DMS 273 treated with DMSO at 0.1 percent for 48 hours (cell line): ENCODE data around the gene C6orf62.
"Not testable (repeated sequence)": the region's sequence is repeated elsewhere in the genome, so short reads cannot be mapped to it uniquely, and the experiment has no call there.

Source experiments
- DNase-seq: peaks from one replicate; lab custom pipeline; 2025; lab: John Stamatoyannopoulos, UW

Gene C6orf62

DNA sequence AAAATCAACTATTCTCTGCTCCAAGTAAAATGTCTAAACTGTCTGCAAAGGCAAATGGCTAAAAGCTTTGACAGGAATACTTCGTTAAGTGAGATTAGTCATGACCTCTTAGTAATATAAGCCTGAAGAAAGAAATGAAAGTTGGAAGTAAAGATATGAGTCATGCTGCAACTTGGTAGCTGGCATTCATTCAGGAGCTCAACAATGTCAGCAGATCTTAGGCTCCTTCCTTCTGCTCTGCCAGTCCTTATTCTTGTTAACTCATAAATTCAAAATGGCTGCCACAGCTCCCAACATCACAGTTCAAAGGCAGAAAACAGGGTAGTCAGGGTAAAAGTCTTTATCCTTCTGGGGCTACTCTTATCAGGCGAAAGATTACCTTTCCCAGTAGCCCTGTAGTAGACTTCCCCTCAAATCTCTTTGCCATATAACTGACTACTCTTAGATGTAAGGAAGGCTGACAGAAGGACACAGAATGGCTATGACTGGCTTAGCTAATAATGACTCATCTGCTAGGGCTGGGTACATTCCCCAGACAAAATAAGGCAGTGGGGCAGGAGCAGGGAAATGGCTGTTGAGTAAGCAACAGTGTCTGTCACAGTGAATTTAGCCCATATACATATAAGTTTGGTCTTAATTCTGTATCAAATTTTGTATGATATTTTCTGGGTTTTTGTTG, 24.4 kb upstream of the C6orf62 start:
- peak; percentile 36 for DNase-seq

DNA sequence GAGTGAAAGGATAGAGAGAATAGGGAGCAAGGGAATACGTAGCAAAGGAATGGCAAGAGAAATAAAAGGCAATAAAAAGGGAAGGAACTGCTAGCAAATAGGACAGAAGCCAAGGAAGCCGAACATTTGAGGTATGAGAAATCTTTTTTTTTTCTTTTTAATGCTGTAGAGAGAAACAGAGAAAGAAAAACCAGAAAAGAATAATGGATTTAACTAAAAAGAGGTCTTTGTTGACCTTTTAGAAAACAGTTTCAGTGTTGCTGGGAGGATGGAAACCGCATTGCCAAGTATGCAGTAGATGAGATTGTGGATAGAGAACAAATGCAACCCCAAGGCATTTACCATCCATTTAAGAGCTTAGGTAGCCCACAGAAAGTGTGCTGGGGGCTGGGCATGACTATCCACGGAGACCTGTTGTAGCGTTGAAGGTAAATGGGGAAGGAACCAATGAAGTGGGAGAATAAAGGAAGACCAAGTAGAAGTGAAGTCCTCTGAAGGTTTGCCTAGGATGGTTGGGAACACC, 23.3 kb upstream of the C6orf62 start:
- no peak for DNase-seq

DNA sequence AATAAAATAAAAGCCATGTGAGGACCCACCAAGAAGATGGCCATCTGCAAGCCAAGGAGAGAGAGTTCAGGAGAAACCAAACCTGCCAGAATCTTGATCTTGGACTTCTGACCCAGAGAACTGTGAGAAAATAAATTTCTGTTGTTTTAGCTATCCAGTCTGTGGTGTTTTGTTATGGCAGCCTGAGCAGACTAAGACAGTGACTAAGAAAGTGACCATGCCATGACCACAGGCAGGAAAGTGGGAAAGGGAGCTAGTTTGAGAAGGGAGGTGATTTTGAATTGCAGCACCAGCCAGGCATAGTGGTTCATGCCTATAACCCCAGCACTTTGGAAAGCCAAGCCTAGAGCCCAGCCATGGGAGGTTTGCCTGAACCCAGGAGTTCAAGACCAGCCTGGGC, 21.9 kb upstream of the C6orf62 start:
- no peak for DNase-seq

DNA sequence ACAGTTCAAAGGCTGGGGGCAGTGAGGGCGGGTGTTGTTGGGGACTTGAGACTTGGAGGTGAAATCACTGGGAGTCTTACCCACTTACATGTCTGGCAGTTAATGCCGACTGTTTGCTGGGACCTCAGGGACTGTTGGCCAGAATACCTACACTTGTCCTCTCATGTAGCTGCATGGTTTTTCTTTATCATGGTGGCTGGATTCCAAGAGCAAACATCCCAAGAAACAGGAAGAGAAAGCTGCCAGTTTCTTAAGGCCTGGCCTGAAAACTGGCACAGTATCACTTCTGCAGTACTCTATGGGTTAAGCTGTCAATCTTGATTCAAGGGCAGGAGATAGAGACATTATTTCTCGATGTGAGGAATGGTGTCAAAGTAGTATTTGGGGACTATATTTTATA, 19.8 kb upstream of the C6orf62 start:
- no peak for DNase-seq

DNA sequence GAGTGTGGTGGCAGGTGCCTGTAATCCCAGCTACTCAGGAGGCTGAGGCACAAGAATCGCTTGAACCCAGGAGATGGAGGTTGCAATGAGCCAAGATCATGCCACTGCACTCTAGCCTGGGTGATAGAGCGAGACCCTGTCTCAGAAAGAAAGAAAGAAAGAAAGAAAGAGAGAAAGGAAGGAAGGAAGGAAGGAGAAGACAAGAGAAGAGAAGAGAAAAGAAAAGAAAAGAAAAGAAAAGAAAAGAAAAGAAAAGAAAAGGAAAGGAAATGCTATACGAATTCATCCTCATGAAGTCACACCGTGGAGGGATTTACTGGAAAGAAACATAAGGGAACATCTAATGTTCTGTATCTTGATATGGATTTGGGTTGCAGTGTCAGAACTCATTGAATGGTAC, 15.8 kb upstream of the C6orf62 start:
- DNase-seq, result not testable (repeated sequence)

DNA sequence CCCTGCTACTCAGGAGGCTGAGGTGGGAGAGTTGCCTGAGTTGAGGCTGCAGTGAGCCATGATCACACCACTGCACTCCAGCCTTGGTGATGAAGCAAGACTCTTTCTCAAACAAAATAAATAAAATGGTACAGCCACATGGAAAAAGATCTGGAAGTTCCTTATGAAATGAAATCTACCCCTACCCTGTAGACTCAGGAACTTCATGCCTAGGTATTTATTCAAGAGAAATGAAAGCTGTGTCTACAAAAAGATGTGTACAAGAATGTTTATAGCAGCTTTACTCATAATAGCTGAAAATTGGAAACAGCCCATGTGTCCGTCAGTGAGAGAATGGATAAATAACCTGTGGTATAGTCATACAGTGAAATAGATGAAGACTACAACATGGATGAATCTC, 15.2 kb upstream of the C6orf62 start:
- DNase-seq, result no peak

DNA sequence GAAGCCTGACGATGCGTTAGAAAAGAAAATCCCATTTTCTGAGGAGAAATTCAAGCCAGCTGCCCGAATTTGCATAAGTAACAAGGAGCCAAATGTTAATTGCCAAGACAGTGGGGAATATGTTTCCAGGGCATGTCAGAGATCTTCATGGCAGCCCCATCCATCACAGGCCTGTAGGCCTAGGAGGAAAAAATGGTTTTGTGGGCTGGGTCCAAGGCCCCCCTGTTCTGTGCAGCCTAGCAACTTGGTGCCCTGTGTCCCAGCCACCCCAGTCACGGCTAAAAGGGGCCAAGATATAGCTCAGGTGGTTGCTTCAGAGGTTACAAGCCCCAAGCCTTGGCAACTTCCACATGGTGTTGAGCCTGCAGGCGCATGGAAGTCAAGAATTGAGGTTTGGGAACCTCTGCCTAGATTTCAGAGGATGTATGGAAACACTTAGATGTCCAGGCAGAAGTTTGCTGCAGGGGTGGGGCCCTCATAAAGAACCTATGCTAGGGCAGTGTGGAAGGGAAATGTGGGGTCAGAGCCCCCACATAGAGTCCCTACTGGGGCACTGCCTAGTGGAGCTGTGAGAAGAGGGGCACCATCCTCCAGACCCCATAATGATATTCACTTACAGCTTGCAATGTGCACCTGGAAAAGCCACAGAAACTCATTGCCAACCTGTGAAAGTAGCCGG, 12.6 kb upstream of the C6orf62 start:
- DNase-seq, result not testable (repeated sequence)

DNA sequence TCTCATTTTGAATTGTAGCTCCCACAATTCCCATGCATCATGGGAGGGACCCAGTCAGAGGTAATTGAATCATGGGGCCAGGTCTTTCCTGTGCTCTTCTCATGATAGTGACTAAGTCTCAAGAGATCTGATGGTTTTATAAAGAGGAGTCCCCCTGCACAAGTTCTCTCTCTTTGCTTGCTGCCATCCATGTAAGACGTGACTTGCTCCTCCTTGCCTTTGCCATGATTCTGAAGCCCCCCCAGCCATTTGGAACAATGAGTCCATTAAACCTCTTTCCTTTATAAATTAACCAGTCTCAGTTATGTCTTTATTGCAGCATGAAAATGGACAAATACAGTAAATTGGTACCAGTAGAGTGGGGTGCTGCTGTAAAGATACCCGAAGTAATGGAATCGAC, 11.7 kb upstream of the C6orf62 start:
- not testable (repeated sequence) for DNase-seq

DNA sequence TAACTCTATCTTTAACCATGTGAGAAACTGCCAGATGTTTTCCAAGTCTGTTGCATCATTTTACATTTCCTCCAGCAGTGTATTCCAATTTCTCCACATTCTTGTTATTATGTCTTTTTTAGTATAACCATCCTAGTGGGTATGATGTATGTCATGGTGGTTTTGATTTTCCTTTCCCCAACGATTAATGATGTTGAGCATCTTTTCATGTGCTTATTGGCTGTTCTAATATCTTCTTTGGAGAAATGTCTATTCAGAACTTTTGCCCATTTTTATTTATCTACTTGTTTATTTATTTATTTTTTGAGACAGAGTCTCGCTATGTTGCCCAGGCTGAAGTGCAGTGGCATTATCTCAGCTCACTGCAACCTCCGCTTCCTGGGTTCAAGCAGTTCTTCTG, 4.3 kb upstream of the C6orf62 start:
- DNase-seq, result no peak

DNA sequence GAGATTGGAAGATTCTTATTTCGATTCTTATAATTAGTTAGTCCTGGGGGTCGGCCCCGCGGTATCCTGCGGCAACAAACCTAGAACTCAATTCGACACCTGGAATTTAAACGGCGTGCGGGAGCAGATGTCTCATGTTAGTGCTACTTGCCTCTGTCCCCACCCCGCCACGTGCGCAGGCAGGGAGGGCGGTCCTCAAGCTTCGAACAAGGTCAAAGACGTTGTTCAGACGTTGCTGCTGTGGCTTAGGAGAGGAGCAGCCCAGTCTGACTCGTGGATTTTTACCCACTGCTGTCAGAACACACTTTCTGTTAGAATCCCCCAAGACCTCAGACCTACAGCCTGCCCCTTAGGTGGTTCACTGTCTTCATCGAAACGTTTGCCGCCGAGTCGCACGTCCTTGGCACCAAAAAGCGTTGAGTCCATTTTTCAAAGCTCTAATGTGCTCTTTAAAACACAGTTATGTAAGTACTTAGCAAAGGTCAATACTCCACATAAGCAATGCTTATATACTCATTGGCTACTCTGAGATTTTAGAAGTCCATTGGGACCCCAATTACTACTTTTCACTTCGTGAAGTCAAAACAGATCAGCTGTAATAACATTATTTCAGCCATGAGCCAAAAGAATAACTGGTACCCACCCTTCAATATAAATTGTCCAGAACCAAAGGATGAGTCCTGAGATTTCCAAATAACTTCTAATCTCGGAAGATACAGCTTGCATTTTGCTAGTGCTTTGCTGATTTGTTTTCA, 2.7 kb upstream of the C6orf62 start:
- DNase-seq, result no peak

DNA sequence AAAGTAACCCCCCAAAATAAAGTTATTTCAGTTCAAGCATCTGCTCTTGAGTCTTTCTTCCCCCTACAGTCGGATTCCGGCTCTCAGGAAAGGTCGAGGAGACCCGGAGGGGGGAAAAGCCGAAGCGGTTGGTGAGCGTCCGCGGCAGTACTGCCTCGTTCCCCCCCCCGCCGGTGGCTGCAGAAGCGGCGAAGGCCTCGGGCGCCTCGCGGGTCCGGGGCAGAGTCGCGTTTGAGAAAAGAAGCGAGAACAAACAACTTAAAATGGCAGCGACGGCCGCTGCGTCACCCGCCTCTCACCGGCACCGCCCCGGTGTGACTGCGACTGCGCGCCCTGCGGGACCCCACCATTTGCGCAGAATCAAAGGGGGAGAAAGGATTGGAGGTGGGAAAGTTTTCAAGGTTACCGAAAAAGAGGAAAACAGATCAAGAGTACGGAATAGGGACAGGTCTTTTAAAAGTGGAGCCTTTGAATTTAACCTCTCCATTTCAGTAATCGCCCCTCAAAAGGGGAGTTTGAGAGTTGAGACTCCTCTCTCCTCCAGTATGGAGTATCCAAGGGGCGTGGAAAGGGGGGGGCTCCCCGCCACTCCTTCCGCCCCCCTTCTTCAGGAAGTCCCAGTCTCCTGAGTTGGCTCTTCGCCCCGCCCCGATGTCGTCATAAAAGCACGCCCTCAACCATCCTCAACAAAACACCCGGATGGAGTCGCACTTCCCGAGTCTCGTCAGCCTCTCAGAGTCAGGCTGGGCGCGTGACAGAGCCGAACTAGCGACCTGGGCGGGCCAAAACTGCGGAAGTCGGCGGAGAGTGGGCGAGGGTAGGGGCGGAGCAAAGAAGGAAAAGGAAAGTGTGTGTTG, 1.9 kb upstream of the C6orf62 start:
- DNase-seq, result peak; percentile 99

DNA sequence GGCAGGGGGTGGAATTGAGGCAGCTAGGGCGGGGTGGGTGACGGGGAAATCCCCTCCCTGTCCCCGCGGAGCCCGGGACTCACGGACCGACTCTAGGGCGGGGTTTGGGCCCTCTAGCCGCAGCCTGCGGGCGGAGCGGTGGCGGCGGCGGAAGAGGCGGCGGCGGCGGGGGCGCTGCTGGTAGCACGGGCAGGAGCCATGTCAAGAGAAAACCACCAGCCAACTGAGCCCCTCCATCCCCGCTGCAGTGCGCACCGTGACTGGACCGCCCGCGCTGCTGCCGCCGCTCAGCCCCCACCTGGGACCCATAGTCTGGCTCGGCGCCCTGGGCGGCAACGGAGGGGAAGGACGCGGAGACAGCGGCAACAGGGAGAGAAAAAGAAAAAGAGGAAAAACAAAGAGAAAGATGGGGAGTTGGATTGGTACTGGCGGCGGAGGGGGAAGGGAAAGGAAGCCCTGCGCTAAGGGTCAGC, 1.2 kb upstream of the C6orf62 start:
- DNase-seq, result no peak

DNA sequence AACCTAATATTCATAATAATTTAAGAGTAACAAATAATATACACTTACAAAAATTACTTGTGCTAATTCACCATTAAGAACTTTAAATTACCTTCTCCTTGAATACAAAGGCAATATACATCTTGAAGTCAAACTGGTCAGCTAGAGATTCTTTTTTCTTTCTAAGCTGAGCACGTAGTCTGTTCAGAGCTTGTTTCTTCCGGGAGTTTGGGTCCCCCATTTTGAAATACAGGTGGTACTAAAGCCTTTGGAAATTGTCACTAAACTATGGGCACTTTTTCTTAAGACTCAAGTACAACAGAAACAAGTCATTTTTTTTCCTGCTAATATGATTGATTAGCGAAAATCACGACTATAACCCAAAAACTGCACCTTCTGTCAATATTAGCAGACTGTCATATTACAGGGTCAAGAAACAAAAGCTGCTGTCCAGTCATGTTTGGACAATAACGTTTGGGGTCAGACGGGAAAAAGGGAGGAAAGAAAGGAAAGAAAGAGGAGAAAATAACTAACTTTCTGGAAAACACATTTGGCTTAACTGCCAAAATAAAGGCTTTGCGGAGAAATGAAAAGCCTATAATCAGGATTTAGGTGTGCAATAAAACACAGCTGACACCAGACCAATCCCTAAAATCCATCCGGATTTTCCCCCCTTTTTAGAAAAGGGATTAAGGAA, 367 bp downstream of the C6orf62 start:
- no peak for DNase-seq

DNA sequence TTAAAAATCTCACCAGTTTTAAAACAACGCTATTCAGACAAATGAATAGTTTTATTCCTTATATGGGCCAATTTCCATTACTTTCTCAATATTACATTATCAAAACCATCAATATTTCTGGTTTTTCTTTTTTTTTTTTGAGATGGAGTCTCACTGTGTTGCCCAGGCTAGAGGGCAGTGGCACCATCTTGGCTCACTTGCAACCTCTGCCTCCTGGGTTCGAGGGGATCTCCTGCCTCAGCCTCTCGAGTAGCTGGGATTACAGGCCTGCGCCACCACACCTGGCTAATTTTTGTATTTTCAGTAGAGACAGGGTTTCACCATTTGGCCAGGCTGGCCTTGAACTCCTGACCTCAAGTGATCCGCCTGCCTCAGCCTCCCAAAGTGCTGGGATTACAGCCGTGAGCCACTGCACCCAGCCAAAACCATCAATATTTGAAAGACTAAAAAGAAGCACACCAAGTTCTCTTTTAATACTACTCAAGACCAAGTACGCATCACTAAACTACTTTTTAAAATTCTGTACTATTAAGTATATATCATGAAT, 2.3 kb downstream of the C6orf62 start:
- not testable (repeated sequence) for DNase-seq

DNA sequence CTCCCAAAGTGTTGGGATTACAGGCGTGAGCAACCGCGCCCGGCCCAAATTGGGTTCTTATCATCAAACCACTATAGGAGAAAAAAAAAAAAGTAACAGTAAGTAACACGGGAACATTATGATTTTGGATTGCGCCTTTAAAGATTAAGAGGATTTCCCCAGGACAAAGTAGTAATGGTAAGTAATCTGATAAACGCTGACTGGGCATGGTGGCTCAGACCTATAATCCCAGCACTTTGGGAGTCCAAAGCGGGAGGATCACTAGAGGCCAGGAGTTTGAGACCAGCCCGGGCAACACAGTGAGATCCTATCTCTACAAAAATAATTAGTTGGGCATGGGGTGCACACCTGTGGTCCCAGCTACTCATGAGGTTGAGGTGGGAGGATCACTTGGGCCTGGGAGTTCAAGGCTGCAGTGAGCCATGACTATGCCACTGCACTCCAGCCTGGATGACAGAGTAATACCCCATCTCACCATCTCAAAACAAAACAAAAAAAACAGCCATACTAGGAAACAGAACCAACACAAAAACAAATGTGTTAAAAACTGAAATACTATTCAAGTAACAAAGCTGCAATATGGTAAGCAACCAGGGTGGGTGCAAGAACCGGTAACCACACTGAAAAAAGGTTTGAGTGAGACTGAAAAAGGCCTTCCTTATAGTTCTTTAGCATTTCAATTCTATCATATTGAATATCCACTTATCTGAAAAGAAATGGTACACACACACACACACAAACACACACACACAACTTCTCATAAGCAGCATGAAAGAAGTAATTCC, 8.2 kb downstream of the C6orf62 start:
- DNase-seq, result no peak

DNA sequence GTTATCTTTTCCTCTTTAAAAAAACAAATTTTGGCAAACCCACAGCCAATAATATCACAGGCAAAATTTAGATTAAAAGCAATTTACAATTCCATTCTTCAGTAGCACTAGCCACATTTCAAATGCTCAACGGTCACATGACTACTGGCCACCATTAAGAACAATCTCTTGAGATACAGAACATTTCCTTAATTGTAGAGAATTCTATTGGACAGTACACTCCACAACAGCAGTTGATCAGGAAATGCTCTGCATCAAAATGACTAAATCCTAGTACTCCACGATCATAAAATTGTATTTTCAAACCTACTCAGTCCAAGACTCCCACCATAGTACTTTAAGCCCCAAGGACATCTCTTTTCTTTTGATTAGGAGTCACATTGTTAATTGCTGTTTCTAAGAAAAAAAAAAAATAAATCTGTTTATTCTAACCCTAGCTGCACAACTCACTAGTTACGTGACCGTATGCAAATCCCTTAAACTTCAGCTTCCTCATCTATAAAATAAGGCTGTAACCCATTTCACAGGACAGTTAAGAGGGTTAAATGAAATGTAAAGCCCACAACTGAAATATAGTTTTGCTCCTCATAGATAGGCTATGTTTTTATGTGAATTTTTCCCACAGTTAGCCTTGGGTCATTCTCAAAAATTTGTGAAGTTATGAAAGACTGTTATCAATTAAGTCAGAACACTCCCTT, 9.8 kb downstream of the C6orf62 start:
- no peak for DNase-seq

DNA sequence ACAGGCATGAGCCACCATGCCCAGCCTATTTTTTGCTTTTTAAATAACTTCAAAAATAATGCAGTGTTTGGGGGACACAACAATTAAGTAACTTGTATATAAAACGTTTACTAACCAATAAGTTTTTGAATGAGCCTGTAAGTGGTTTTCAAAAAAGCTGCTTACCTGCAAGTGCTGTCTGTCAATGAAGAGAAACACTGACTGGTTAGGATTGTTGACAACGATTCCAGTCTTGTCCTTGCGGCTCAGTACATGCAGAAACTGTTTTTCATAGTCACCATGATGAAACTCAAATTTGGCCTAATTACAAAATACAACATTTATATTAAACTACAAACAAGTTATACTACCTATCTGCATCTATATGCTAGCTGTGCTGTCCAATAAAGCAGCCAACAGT, 10.3 kb downstream of the C6orf62 start:
- no peak for DNase-seq

DNA sequence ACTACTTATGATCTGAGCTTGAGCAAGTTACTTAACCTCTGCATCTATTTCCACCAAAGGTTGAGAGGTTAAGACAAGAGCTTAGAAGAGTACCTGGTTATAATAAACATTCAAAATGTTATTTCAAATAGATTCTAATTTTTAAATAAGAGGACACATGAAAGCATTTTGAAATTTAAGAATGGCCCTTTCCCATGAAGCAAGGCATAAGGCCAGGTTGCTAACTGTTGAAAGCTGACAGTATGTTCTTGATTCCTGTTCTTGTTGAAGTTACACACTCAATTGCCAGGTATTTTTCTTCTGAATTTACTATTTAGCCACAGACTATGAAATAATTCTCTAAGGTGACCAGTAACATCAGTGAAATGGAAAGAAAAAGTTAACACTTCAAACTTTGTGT, 14.5 kb downstream of the C6orf62 start:
- DNase-seq, result no peak

DNA sequence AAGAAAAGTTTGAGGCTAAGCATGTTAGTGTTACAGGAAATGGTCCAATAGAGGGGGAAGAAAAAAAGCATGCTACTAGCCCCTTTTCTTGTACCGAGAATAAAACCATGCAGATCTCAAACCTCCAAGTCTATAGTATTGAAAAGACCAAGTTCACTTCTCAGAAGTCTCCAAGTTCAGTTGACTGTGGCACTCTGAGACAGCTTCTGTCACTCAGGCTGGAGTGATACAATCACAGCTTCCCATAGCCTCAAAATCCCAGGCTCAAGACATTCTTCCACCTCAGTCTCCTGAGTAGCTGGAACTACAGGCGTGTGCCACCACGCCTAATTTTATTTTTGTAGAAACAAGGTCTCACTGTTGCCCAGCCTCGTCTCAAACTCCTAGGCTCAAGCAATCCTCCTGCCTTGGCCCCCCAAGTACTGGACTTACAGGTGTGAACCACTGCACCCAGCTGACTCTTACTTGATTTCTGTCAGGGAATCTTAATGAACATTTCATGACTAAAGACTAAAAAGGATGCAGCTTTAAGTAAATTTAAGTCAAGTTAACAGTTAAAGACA, 16.2 kb downstream of the C6orf62 start:
- no peak for DNase-seq
